ENCODE data around the gene ZC3HAV1.
"Not testable (repeated sequence)": the region's sequence is repeated elsewhere in the genome, so short reads cannot be mapped to it uniquely, and the experiment has no call there.

ZC3HAV1 gene

GRCh38 chr7:139109188-139109982, at the start of gene ZC3HAV1:
ZC3HAV1 (minus strand) TSS chr7:139109720; CDS start chr7:139109331, 389 bp downstream.
- DNase-seq: peak; percentile 89

- DNase-seq: no peak
Measured at GRCh38 chr7:139153832-139154231, 44.3 kb upstream of the ZC3HAV1 start.

GRCh38 chr7:139152149-139152548, 42.6 kb upstream of the ZC3HAV1 start:
- no peak for DNase-seq

GRCh38 chr7:139139150-139139549, 29.6 kb upstream of the ZC3HAV1 start:
- no peak for DNase-seq

- peak; percentile 94 for DNase-seq
Measured at GRCh38 chr7:139133335-139134139, 24.0 kb upstream of the ZC3HAV1 start.

GRCh38 chr7:139132887-139133286, 23.4 kb upstream of the ZC3HAV1 start:
- DNase-seq: no peak

GRCh38 chr7:139131601-139132041, 22.1 kb upstream of the ZC3HAV1 start:
- DNase-seq: no peak

- not testable (repeated sequence) for DNase-seq
Measured at GRCh38 chr7:139129814-139130213, 20.3 kb upstream of the ZC3HAV1 start.

- DNase-seq: no peak
Measured at GRCh38 chr7:139127648-139128047, 18.1 kb upstream of the ZC3HAV1 start.

- DNase-seq: no peak
Measured at GRCh38 chr7:139125657-139126056, 16.1 kb upstream of the ZC3HAV1 start.

GRCh38 chr7:139124995-139125394, 15.5 kb upstream of the ZC3HAV1 start:
- DNase-seq: not testable (repeated sequence)

GRCh38 chr7:139124084-139124914, 14.8 kb upstream of the ZC3HAV1 start:
- DNase-seq: no peak

- no peak for DNase-seq
Measured at GRCh38 chr7:139119486-139119849, 9.9 kb upstream of the ZC3HAV1 start.

GRCh38 chr7:139118805-139119485, 9.4 kb upstream of the ZC3HAV1 start:
- DNase-seq: no peak

GRCh38 chr7:139118234-139118804, 8.8 kb upstream of the ZC3HAV1 start:
- no peak for DNase-seq

GRCh38 chr7:139117599-139118233, 8.2 kb upstream of the ZC3HAV1 start:
- DNase-seq: no peak

- no peak for DNase-seq
Measured at GRCh38 chr7:139116999-139117398, 7.5 kb upstream of the ZC3HAV1 start.

- DNase-seq: no peak
Measured at GRCh38 chr7:139115104-139115503, 5.6 kb upstream of the ZC3HAV1 start.

GRCh38 chr7:139114585-139114984, 5.1 kb upstream of the ZC3HAV1 start:
- DNase-seq: no peak

GRCh38 chr7:139114018-139114417, 4.5 kb upstream of the ZC3HAV1 start:
- no peak for DNase-seq

- DNase-seq: no peak
Measured at GRCh38 chr7:139112741-139113250, 3.3 kb upstream of the ZC3HAV1 start.
